GM21390 (cell line): Measurements from ENCODE around the gene DLD.

Experiments
- ATAC-seq: cut with Tn5 transposase; IDR thresholded peaks from one replicate; pipeline ENCODE4 v1.9.1; 2021; ENCODE audit not compliant: unreplicated experiment

Gene DLD

DNA sequence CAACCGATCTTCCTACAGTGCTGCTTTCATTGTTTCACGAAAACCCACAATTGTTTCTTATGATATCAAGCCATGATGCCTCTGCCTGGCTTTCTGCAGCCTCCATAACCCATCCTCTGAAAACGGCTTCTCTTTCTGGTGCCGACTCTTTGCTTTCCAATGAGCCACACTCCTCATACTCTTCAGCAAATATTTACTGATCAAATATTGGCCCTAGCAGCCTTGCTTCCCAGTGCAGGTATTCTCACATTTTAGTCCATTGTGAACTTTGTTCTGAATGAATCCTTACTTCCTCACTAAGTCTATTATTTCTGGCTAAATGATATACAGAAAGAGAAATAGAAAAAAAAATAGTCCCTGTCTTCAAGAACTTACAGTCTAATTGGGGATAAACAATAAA, 76.4 kb downstream of the DLD start:
- no peak for ATAC-seq

DNA sequence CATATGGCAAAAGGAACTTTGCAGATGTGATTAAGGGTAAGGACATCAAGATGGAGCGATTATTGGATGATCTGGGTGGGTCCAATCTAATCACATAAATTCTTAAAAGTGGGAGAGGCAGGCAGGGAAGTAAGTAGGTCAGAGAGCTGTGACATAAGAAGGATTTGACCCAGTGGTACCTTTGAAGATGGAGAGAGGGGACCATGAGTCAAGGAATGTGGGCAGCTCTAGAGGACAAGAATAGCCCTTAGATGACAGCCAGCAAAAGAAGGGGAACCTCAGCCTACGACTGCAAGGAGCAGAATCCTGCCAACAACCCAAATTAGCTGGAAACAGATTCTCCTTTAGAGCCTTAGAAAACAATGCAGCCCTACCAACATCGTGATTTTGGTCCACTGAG, 77.5 kb downstream of the DLD start:
- ATAC-seq = no peak

DNA sequence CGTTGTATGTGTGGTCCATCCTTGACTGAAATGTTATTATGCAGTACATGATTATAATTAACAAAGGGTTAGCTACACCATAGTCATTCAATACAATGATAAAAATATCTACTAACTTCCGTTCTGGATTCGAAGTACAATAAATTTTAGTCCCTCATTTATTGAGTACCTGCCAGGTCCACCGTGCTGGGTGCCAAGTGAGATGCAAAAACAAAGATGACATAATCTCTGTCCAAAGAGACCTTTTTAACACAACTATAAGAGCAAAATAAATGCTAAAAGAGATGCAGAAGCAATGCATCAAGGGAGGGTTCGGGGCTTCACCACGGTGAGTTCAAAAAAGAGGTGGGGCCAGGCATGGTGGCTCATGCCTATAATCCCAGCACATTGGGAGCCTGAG, 78.9 kb downstream of the DLD start:
- ATAC-seq = no peak
